Natural killer cell (primary cell): ENCODE measurements around the gene XXYLT1. TPM values are rescaled to one million over a fixed set of nuclear protein-coding genes. Genes with fewer than 3 reads are reported as not detected.
A peak's percentile ranks its signal among the peaks of the same experiment; 100 is the strongest.
"Not testable (repeated sequence)": the region's sequence is repeated elsewhere in the genome, so short reads cannot be mapped to it uniquely, and the experiment has no call there.

Source experiments
- ATAC-seq, 3 donors: fragments of 150-1000 bp in 2 of 3; fragments of 200-7000 bp in 1 of 3; cut with Tn5 transposase; 1 replicate in 1 of 3; 2 replicates in 2 of 3; pipeline ENCODE4 v1.10.0; 2021; ENCODE audit warnings: mild to moderate bottlenecking in 2 of 3, moderate library complexity in 2 of 3
- DNase-seq, 2 donors: peaks; one replicate each; pipeline versions ENCODE4 v3.0.0 to v3.0.0-alpha.2; 2013 to 2021; ENCODE audit warnings: mixed read lengths in 1 of 2
- H3K27ac ChIP-seq: one replicate; pipeline ENCODE4 v1.5.1; 2013; ENCODE audit warnings: mild to moderate bottlenecking, low read length
- H3K27me3 ChIP-seq: one replicate; pipeline ENCODE4 v1.6.1; 2013; ENCODE audit warnings: low read length; ENCODE audit not compliant: control insufficient read depth, insufficient read depth
- H3K36me3 ChIP-seq: one replicate; pipeline ENCODE4 v1.6.1; 2013; ENCODE audit warnings: low read length; ENCODE audit not compliant: control insufficient read depth, insufficient read depth
- H3K4me1 ChIP-seq: one replicate; pipeline ENCODE4 v1.6.1; 2013; ENCODE audit warnings: low read length; ENCODE audit not compliant: control insufficient read depth, insufficient read depth
- H3K4me3 ChIP-seq: one replicate; pipeline ENCODE4 v1.5.1; 2013; ENCODE audit warnings: low read length
- H3K9me3 ChIP-seq: one replicate; pipeline ENCODE4 v1.6.1; 2013; ENCODE audit warnings: low read length; ENCODE audit not compliant: control insufficient read depth, insufficient read depth
- H3K27ac Mint-ChIP-seq, 2 donors: one replicate each; pipeline ENCODE4 v1.8.0; 2022; ENCODE audit warnings: mild to moderate bottlenecking in 2 of 2, mixed read lengths in 2 of 2, moderate library complexity in 1 of 2
- H3K27me3 Mint-ChIP-seq, 2 donors: one replicate each; pipeline ENCODE4 v1.8.0; 2022; ENCODE audit warnings: low read depth in 2 of 2, mixed read lengths in 2 of 2
- H3K36me3 Mint-ChIP-seq: one replicate; pipeline ENCODE4 v1.8.0; 2022; ENCODE audit warnings: mixed read lengths
- H3K4me1 Mint-ChIP-seq, 2 donors: one replicate each; pipeline ENCODE4 v1.8.0; 2022; ENCODE audit warnings: mixed read lengths in 2 of 2
- H3K4me3 Mint-ChIP-seq: one replicate; pipeline ENCODE4 v1.8.0; 2022; ENCODE audit warnings: mild to moderate bottlenecking, moderate library complexity, mixed read lengths
- H3K9me3 Mint-ChIP-seq, 2 donors: one replicate each; pipeline ENCODE4 v1.8.0; 2022; ENCODE audit warnings: mixed read lengths in 2 of 2
- WGBS: methylation state at CpG from one replicate; pipeline ENCODE4 v1.1.7; 2013; ENCODE audit warnings: missing lambda C conversion rate; ENCODE audit not compliant: insufficient coverage; 5-methylcytosine and 5-hydroxymethylcytosine counted together
- intact Hi-C: fragments of 100-400 bp; cut with micrococcal nuclease; formaldehyde crosslinking; loops from one replicate; pipeline ENCODE4 v1.14.2; 2022
- total RNA-seq, 4 donors: library from RNA; stranded (reverse); fragments of 120-200 nt in 1 of 4; gene quantifications; one replicate each; pipeline versions ENCODE4 v1.2.3 to v1.2.4, GENCODE V29; 2013 to 2022
- TF ChIP-seq, protein P1 (sequence below): fragments of 200-600 bp; IDR thresholded peaks from one replicate; pipeline ENCODE4 v1.8.0; 2022; ENCODE audit warnings: antibody characterized with exemption

The XXYLT1 gene
- total RNA-seq, 3 donors from 2014 or later (not counting 1 experiment from before 2014, with no cell fraction given) = 8.7 to 13.6 (median 10.2) TPM

DNA sequence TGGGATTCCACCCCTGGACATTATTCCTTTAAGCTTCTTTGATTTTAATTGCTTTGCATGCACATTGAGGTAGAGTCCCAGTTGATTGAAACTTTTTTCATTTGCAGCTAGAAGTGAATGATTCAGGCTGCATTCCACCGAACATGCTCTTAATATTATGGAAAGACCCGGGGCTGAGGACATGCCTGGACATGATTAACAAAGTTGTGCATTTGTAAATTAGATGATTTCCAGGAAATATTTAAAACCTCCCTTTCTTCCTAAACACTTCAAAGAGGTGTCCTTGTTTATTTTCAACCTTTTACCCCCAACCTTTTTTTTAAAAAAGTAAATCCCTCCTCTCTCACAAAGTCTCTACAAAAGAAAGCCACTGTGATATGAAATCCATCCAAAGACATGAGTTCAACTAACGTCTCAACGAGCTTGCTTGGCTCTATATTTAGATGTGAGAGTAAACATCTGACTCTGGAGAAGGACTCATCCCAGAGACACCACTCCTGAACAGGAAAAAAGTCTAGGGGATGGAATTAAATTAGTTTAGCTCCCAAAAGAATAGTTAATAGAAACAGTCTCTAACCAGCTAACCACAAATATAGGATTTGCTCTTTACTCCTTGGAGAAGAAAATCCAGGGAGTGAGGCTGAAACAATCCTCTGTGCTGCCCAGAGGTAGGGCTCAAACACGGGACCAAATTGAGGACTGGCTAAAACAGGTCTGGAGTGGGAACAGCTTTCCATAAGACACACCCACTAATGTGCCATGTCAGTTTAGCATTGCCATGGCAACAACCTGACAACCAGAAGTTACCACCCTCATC, 83.1 kb downstream of the XXYLT1 start:
- intact Hi-C loops = no loop called here
- peaks cover 6% of the 10 kb centered on the region for H3K36me3 Mint-ChIP-seq
- Histone ChIP-seq H3K27ac (no peak overlapping the region), H3K27me3 (no peaks in the 10 kb centered on the region), H3K36me3 (no peaks in the 10 kb centered on the region), H3K9me3 (peaks cover 3% of the 10 kb centered on the region), H3K4me1 (peaks cover 12% of the 10 kb centered on the region), H3K4me3 (no peak overlapping the region)
- peaks cover 26 to 28% of the 10 kb centered on the region in 2 donors for H3K4me1 Mint-ChIP-seq
- 91% methylated on average over 5 of the region's 5 CpGs for WGBS
- peaks cover 0 to 4% of the 10 kb centered on the region in 2 donors for H3K9me3 Mint-ChIP-seq
- no peak for DNase-seq
- ATAC-seq = no peak
- no peak overlapping the region for H3K27ac Mint-ChIP-seq
- TF ChIP-seq, protein P1, sequence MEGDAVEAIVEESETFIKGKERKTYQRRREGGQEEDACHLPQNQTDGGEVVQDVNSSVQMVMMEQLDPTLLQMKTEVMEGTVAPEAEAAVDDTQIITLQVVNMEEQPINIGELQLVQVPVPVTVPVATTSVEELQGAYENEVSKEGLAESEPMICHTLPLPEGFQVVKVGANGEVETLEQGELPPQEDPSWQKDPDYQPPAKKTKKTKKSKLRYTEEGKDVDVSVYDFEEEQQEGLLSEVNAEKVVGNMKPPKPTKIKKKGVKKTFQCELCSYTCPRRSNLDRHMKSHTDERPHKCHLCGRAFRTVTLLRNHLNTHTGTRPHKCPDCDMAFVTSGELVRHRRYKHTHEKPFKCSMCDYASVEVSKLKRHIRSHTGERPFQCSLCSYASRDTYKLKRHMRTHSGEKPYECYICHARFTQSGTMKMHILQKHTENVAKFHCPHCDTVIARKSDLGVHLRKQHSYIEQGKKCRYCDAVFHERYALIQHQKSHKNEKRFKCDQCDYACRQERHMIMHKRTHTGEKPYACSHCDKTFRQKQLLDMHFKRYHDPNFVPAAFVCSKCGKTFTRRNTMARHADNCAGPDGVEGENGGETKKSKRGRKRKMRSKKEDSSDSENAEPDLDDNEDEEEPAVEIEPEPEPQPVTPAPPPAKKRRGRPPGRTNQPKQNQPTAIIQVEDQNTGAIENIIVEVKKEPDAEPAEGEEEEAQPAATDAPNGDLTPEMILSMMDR = no peak
- peaks cover 0 to 3% of the 10 kb centered on the region in 2 donors for H3K27me3 Mint-ChIP-seq
- no peak overlapping the region for H3K4me3 Mint-ChIP-seq

DNA sequence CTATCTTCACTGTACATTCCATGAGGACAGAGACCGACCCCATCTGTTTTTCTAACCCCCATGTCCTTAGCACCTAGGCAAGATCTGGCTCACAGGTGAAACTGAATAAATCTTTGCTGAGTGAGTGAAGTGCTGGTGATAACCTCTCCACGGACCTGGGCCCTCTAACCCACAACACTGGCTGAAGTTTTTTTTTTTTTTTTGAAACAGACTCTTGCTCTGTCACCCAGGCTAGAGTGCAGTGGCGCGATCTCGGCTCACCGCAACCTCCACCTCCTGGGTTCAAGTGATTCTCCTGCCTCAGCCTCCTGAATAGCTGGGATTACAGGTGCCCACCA, 84.3 kb downstream of the XXYLT1 start:
- H3K36me3 Mint-ChIP-seq, DNase-seq, H3K27ac ChIP-seq, H3K27me3 ChIP-seq, H3K27me3 Mint-ChIP-seq, intact Hi-C loops, ATAC-seq, H3K4me3 Mint-ChIP-seq, H3K4me3 ChIP-seq, H3K36me3 ChIP-seq, H3K9me3 Mint-ChIP-seq, H3K9me3 ChIP-seq: not testable (repeated sequence)
- H3K27ac Mint-ChIP-seq = peak overlapping the region in 1 of 2 donors; percentile 61
- H3K4me1 ChIP-seq = peaks cover 12% of the 10 kb centered on the region
- peaks cover 29 to 33% of the 10 kb centered on the region in 2 donors for H3K4me1 Mint-ChIP-seq
- WGBS = 77% methylated on average over 6 of the region's 6 CpGs

DNA sequence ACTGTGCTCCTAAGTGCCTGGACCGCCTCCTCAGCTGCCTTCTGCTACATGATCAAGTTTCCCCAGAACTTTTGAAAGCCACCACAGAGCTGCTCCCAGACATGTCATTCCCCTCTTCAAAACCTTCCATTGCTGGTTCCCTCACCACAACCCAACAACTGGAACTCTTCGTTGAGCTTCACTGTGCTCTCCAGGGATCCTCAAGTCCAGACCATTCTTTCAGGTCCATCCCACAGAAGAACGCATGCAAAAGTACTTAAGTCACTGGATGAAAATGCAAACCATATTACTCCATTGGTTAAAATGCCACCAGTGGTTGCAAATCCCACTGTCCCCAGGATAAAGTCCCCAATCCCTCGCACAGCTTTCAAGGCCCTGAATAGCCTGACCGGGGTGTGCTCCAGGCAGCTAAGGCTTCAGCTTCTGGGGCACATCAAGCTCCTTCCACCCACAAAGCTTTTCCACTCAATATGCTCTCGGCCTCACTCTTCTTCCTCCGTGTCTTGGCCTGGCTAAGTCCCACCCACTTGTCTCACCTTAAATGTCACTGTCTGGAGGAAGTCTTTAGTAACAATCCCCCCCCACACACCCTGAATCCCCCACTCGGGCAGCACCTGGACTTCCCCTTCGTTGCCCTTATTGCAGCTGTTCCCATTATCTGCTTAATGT, 84.8 kb downstream of the XXYLT1 start:
- no peak overlapping the region for H3K27ac ChIP-seq
- no peaks in the 10 kb centered on the region for H3K9me3 Mint-ChIP-seq
- H3K27me3 Mint-ChIP-seq = peaks cover 0 to 3% of the 10 kb centered on the region in 2 donors
- TF ChIP-seq, protein P1 = no peak
- no peak overlapping the region for H3K4me3 ChIP-seq
- H3K9me3 ChIP-seq = no peaks in the 10 kb centered on the region
- intact Hi-C loops = no loop called here
- H3K36me3 Mint-ChIP-seq = peaks cover 6% of the 10 kb centered on the region
- peaks cover 29 to 33% of the 10 kb centered on the region in 2 donors for H3K4me1 Mint-ChIP-seq
- no peak overlapping the region for H3K4me3 Mint-ChIP-seq
- H3K36me3 ChIP-seq = no peaks in the 10 kb centered on the region
- peak in 1 of 2 donors; percentile 28 for DNase-seq
- 67% methylated on average over 9 of the region's 9 CpGs for WGBS
- peak overlapping the region in 1 of 2 donors; percentile 61 for H3K27ac Mint-ChIP-seq
- no peaks in the 10 kb centered on the region for H3K27me3 ChIP-seq
- peaks cover 12% of the 10 kb centered on the region for H3K4me1 ChIP-seq
- peak in 1 of 3 donors; percentile 43 for ATAC-seq

DNA sequence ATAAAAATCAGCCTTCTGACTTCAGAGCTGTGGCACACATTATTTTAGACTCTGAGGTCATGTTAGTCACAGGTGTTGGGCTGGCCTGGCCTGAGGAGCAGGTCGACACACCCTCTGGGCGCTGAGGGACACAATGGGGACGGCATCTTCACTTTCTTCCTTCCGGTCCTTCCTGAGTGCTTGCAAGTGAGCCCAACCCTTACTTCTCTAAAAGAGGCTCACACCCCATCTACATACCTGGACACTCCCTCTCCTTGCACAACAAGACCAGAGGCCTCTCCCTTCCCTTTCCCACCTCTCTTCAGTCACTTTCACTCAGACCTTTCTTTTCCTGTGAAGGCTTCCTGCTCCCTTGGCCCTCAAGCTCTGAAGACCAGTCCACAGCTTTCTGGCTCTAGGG, 85.4 kb downstream of the XXYLT1 start:
- H3K36me3 Mint-ChIP-seq = peaks cover 6% of the 10 kb centered on the region
- TF ChIP-seq, protein P1 = no peak
- no peak overlapping the region for H3K4me3 Mint-ChIP-seq
- no peak overlapping the region for H3K4me3 ChIP-seq
- ATAC-seq (no peak), DNase-seq (no peak)
- intact Hi-C loops = no loop called here
- WGBS = 90% methylated on average over 4 of the region's 4 CpGs
- peak overlapping the region in 1 of 2 donors; percentile 61 for H3K27ac Mint-ChIP-seq
- H3K4me1 Mint-ChIP-seq = peaks cover 29 to 33% of the 10 kb centered on the region in 2 donors
- peaks cover 12% of the 10 kb centered on the region for H3K4me1 ChIP-seq
- no peaks in the 10 kb centered on the region for H3K36me3 ChIP-seq
- H3K27me3 ChIP-seq = no peaks in the 10 kb centered on the region
- H3K9me3 ChIP-seq = no peaks in the 10 kb centered on the region
- no peaks in the 10 kb centered on the region for H3K9me3 Mint-ChIP-seq
- peaks cover 0 to 3% of the 10 kb centered on the region in 2 donors for H3K27me3 Mint-ChIP-seq
- H3K27ac ChIP-seq = no peak overlapping the region
